Measurements from ENCODE around the gene IGSF3.
"Not testable (repeated sequence)": the region's sequence is repeated elsewhere in the genome, so short reads cannot be mapped to it uniquely, and the experiment has no call there.

DNA sequence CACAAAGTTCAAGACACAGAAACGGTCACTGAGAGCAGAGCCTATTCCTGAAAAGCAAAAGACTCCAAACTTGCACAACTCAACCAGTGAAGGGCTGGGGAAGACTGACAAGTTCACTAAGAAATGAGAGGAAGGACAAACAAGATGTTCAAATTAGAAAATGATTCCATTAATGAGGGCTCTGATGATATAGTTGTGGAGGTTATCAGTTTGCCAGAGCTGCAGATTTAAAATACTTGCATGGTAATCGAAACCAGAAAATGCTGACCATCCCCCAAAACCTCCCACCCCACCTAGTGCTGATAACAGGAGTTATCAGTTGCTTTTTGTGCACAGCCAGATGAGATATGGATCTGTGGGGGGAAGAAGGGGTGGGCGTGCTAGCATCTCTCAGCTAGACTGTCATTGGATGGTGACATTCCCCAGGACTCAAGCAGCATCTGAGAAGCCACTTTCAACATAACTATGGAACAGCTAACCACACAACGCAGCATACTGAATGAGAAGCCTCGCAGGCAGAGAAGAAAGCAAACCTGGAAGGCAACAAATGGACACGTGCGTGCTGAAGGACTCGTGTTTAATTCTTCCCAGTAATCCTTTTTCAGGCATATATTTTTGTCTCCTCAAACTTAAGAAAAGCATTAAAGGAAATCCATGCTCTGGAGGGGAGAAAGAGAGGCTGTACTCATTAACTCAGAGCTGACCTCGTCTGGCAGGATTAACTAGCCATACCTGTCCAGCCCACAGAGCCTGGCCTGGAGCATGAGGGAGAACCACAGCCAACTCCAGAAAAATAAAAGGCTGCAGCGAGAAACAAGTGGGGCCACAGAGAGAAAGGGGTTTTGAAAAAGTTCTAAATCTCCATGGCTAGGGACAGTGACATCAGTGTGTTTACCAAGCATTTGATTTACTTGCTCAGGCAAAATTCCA is 35.3 kb downstream of the IGSF3 start:
- TF ChIP-seq POLR2AphosphoS5 (IDR thresholded peaks at IDR 0.05; ENCODE audit: borderline replicate concordance, low read depth, low read length); FOXP2 (optimal IDR thresholded peaks at IDR 0.05; ENCODE audit: control extremely low read depth, extremely low read length, insufficient read depth); EZH2 (IDR thresholded peaks at IDR 0.05): not testable (repeated sequence)
